GM18526 (cell line): ENCODE data around the gene AGR2.

Experiments
- POLR2A ChIP-seq: IDR thresholded peaks from 3 replicates; pipeline ENCODE4 v1.6.1; 2011; ENCODE audit not compliant: insufficient read length; ENCODE audit errors: extremely low read depth

The AGR2 gene

GRCh38 chr7:16822029-16822428 lies 17.2 kb upstream of the AGR2 start:
- TF ChIP-seq POLR2A = no peak

DNA sequence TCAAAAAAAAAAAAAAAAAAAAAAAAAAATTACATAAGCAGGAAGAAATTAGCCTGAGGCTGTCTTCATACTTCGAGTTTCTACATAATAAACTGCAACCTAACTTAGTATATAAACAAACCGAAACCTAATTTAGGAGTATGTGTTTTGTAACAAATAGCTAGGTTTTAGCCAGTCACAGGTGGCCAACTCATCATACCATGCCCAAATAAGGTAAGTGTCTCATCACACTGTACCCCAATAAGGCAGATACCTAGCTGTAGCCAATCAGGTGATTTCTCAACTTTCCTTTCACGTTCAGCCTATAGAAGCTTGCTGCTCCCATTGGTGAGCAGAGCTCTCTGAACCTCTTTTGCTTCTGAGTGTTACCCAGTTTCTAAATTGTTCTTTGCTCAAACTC lies 13.9 kb upstream of the AGR2 start:
- TF ChIP-seq POLR2A = no peak

DNA sequence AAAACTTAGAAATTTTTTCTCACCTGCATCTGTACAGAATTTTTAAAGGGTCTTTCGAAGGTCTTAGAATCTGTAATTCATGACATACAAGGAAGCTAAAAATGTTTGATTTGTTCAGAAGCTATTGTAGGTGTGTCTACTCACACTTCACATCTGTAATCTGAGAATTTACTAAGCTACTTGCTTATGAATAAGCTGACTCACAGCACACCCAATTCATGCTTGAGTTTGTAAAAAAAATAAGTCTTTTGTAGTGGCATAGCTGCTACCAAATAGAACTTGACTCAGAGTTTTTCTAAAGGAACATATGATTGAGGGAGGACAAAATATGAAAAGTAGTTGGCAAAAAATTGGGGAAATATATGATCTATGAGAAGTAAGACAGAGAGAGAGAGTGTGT lies 12.7 kb upstream of the AGR2 start:
- TF ChIP-seq POLR2A = no peak

- no peak for TF ChIP-seq POLR2A
These were observed 12.0 kb upstream of the AGR2 start for GRCh38 chr7:16816824-16817223.

GRCh38 chr7:16815001-16815400 lies 10.2 kb upstream of the AGR2 start:
- TF ChIP-seq POLR2A = no peak

DNA sequence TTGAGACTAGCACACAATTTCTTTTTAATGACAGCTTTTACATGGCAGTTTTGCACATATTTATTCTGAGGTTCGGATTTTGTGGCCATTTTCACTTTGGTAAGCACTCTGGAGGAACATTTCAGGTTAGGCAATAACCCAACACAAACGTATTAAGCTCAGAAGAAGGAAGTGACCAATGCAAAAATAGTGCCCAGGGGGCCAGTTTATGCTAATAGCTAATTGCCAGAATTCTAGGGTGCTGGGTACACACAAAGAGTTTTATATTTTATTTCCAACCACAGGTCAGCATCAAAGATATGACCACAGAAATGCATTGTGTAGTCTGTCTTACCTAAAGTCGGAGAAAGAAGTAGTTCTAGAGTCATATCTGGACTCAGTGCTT lies 8.4 kb upstream of the AGR2 start:
- TF ChIP-seq POLR2A = no peak

DNA sequence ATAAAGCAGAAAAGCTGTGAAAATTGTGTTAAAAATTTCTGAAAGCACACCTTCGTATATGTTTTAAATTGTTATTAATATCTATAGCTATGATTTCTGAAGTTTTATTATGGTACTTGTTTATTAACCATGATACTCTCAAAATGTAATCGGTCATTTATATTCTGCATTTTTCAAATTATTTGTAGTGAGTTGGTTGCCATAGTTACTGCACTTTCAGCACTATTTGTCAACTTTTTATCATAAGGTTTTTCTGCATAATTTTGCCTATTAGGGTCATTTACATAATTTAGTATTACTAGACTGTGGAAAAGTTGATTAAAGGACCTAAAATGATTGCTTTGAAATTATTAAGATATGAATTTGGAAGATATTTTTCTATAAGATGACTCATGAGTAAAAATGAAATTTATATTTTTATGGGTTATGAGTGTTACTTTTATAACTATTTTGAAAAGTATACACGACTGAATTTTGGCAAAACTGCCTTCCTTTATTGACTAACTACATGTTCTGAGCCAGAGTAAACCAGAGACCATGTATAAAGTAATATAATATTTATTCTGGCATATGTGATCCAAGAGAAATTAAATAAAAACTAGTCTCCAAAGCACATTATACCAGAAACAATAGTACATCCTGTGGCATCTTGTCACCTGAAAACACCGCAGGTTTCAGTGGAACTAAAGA lies 7.9 kb upstream of the AGR2 start:
- no peak for TF ChIP-seq POLR2A

DNA sequence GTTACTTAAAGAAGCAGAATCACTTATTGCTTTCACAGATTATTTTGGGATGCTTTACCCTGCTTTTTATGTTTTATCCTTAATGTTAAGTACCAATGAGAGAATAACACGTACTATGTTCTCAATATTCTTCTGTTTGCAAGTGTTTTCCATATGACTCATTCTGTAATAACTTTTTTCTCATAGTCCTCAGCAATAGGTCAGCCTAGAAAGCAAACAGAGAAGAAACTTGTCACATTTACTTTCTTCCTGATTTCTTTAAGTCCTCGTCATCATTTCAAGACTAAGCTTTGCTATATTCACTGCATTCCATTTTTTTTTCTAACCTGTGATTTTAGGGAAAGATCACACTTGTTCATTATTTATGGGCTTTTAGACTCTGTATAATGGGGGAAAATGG lies 6.8 kb upstream of the AGR2 start:
- TF ChIP-seq POLR2A = no peak

DNA sequence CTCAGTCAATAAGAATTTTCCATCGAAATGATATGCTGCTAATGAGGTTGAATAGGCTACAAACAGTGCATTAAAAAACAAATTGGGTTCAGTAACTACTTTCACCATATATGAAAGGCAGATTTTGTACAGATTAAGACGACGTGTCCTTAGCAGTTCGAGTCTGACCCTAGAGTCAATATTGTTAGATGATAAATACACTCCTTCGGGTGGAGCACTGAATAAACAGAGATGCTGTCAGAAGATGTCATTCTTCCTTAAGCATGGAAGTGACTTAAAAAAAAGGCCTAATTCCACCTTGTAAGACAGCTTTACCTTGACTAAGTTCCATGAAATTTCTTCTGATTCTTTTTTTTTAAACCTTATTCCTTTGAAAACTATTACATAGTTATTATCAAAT lies 5.8 kb upstream of the AGR2 start:
- no peak for TF ChIP-seq POLR2A

GRCh38 chr7:16810112-16810511 lies 5.3 kb upstream of the AGR2 start:
- TF ChIP-seq POLR2A = no peak

DNA sequence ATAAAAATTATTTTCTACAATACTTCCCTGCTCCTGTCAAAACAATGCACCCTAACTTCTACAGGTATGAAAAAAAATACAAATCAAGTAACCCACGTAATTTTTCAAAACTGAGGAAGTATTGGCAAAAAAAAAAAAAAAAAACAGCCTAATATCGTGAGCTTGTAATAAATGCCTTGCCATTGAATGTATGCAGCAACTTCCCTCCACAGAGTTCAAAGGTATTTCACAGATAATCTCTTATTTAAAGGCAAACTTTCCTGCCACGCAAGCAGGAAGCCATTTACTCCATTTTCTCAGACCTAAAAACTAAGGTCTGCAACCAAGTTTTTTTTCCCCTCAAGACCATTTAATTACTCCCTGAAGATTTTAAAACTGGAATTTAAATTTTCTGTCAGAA lies 642 bp upstream of the AGR2 start:
- TF ChIP-seq POLR2A = no peak

DNA sequence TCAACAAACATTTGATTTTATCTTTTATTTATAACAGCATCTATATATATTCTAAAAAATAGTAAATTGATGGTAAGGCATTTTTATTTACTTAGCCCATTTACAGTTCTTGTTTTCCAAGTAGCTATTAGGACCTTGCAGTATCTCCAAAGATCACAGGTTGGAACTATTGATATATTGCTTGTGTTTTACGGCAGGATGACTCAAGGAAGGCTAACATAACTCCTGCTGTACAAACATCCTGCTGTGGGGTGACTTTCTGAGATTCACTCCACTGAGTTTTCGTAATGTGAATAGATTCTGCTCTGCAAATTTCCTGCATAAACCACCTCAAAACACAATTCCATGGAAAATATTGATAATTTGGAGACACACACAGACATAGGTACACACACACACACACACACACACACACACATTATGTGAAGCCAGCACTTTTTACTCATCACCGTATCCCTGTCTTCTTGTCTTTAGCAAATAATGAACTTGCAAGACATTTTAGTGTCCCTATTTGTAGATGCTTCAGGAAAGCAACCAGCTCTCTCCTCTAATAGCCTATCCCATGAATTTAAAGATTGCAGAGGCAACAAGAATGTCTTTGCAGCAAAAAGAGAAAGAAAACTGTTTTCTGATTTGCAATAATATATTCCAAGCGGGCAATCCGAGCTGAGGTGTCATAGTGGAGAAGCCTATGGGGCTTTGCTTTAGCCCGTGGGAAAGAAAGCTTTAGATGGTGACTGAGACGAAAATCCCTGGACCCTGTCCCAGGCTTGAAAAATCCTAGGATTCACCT lies 722 bp downstream of the AGR2 start:
- TF ChIP-seq POLR2A = no peak

DNA sequence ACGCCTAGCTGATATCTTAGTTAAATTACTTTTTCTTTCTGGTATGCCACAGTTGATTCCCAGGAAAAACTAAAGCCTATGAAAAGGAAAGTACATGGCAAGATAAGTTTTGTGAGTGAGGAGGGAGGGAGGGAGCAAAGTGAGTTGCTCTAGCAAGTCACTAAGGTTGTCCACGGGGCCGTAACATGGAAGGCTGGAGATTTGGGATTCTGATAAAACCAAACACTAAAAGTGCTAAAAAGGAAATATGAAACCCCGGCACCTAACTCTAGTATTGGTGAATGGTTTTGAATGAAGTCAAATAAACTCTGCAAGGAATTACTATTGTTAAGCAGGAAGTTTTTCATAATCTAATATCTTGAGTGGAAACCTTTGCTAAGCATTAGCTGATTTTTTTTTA lies 1.7 kb downstream of the AGR2 start:
- no peak for TF ChIP-seq POLR2A

- TF ChIP-seq POLR2A = no peak
These were observed 3.2 kb downstream of the AGR2 start for GRCh38 chr7:16801579-16801978.

DNA sequence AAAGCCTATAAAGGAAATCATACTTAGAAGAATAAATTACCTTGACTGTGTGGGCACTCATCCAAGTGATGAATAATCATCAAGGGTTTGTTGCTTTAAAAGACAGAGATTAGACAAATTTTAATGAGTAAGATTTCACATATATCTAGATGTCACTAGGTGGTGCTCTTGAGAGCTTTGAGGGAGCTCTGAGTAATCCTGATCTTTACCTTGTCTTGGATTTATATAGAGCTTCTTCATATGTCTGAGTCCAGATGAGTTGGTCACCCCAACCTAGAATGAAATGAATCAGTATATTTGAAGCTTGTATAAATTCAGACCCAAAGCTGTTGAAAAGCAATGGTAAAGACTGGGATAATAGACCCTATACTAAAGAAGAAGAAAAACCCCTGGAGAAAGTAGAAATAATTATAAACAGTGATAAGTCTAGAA lies 3.7 kb downstream of the AGR2 start:
- no peak for TF ChIP-seq POLR2A

DNA sequence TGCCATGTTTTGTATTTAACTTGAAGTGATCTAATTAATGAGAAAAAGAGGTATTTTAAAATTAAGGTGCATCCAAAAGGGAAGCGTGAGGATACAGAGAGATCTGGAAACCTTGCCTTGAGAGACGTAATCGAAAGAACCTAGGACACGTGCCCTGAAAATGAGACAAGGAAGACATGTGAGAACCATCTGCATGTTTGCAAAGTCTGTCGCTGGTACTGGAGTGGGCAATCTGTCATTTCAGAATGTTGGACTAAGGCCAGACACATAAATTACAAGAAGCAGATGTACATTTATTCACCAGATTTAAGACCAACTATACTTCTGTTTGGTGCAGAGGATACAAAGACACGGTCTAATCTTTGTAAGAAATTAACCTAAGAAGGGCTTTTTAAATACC lies 9.2 kb downstream of the AGR2 start:
- TF ChIP-seq POLR2A = no peak

DNA sequence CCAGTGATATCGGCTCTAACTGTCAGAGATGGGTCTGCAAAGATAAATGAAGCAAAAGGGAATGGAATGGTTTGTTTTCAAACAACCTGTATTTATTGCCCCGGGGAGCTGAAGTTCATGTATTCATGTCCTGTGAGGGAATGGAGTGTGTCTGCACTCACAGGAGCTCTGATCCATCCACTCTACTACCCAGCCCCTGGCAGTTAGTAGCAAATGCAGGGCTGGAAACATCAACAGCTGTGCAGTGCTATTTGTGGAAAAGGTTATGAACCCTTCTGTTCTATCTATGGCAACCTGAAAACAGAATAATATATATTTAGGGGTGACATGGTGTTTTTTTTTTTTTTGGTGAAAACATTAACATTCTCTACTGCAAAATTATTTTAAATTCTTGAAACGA lies 9.8 kb downstream of the AGR2 start:
- no peak for TF ChIP-seq POLR2A
